ENCODE results near the gene KDF1.

Gene KDF1

GRCh38 chr1:26923711-26924110 lies 36.6 kb downstream of the KDF1 start:
- Histone ChIP-seq H3K27ac (ENCODE audit: low read depth, low read length) (no peak overlapping the region), H3K36me3 (ENCODE audit: insufficient read depth, low read length) (peaks cover 27% of the 10 kb centered on the region), H3K4me3 (ENCODE audit: low read depth in 1 of 2, low read length in 2 of 2) (no peak overlapping the region)

GRCh38 chr1:26922901-26923300 lies 37.4 kb downstream of the KDF1 start:
- H3K4me1 ChIP-seq (ENCODE audit: insufficient read depth, low read length) = peaks cover 17% of the 10 kb centered on the region
- no peaks in the 10 kb centered on the region for H3K27me3 ChIP-seq (ENCODE audit: control insufficient read depth in 1 of 2, insufficient read depth in 2 of 2, low read length in 2 of 2)
- no peak overlapping the region for H3K27ac ChIP-seq (ENCODE audit: low read depth, low read length)
- no peak overlapping the region for H3K9ac ChIP-seq (ENCODE audit: low read length)
- peaks cover 26% of the 10 kb centered on the region for H3K36me3 ChIP-seq (ENCODE audit: insufficient read depth, low read length)
- peak overlapping the region in 1 of 2 donors; percentile 94 for H3K4me3 ChIP-seq (ENCODE audit: low read depth in 1 of 2, low read length in 2 of 2)
- H3K9me3 ChIP-seq (ENCODE audit: low read length) = no peaks in the 10 kb centered on the region

More at GRCh38 chr1:26923711-26924110, 36.6 kb downstream of the KDF1 start:
- Histone ChIP-seq H3K4me1 (ENCODE audit: insufficient read depth, low read length) (peaks cover 17% of the 10 kb centered on the region), H3K27me3 (ENCODE audit: control insufficient read depth in 1 of 2, insufficient read depth in 2 of 2, low read length in 2 of 2) (no peaks in the 10 kb centered on the region), H3K9me3 (ENCODE audit: low read length) (no peaks in the 10 kb centered on the region), H3K9ac (ENCODE audit: low read length) (no peak overlapping the region)

GRCh38 chr1:26922431-26922729 lies 37.9 kb downstream of the KDF1 start:
- Histone ChIP-seq H3K4me1 (ENCODE audit: insufficient read depth, low read length) (peaks cover 17% of the 10 kb centered on the region), H3K27me3 (ENCODE audit: control insufficient read depth in 1 of 2, insufficient read depth in 2 of 2, low read length in 2 of 2) (no peaks in the 10 kb centered on the region), H3K27ac (ENCODE audit: low read depth, low read length) (peak overlapping the region; percentile 71), H3K36me3 (ENCODE audit: insufficient read depth, low read length) (peaks cover 21% of the 10 kb centered on the region), H3K4me3 (ENCODE audit: low read depth in 1 of 2, low read length in 2 of 2) (peak overlapping the region; percentile 82 to 94), H3K9me3 (ENCODE audit: low read length) (no peaks in the 10 kb centered on the region), H3K9ac (ENCODE audit: low read length) (peak overlapping the region; percentile 95)

- Histone ChIP-seq H3K36me3 (ENCODE audit: insufficient read depth, low read length) (peaks cover 17% of the 10 kb centered on the region), H3K9ac (ENCODE audit: low read length) (peak within 1 kb of the TSS; percentile 95), H3K27me3 (ENCODE audit: control insufficient read depth in 1 of 2, insufficient read depth in 2 of 2, low read length in 2 of 2) (no peaks in the 10 kb centered on the region), H3K9me3 (ENCODE audit: low read length) (no peaks in the 10 kb centered on the region), H3K27ac (ENCODE audit: low read depth, low read length) (peak within 1 kb of the TSS; percentile 71), H3K4me3 (ENCODE audit: low read depth in 1 of 2, low read length in 2 of 2) (peak within 1 kb of the TSS; percentile 82 to 94), H3K4me1 (ENCODE audit: insufficient read depth, low read length) (peaks cover 17% of the 10 kb centered on the region)
These were observed 38.5 kb downstream of the KDF1 start, which contains the start of gene NUDC for GRCh38 chr1:26921540-26922430. NUDC (plus strand) TSS chr1:26921743; CDS start chr1:26921849, 106 bp downstream.

GRCh38 chr1:26921126-26921539 lies 39.1 kb downstream of the KDF1 start:
- Histone ChIP-seq H3K4me3 (ENCODE audit: low read depth in 1 of 2, low read length in 2 of 2) (peak overlapping the region in 1 of 2 donors; percentile 94), H3K9ac (ENCODE audit: low read length) (peak overlapping the region; percentile 53), H3K9me3 (ENCODE audit: low read length) (no peaks in the 10 kb centered on the region), H3K27me3 (ENCODE audit: control insufficient read depth in 1 of 2, insufficient read depth in 2 of 2, low read length in 2 of 2) (no peaks in the 10 kb centered on the region), H3K27ac (ENCODE audit: low read depth, low read length) (peak overlapping the region; percentile 12), H3K4me1 (ENCODE audit: insufficient read depth, low read length) (peaks cover 17% of the 10 kb centered on the region), H3K36me3 (ENCODE audit: insufficient read depth, low read length) (peaks cover 11% of the 10 kb centered on the region)

- Histone ChIP-seq H3K4me3 (ENCODE audit: low read depth in 1 of 2, low read length in 2 of 2) (no peak overlapping the region), H3K27me3 (ENCODE audit: control insufficient read depth in 1 of 2, insufficient read depth in 2 of 2, low read length in 2 of 2) (no peaks in the 10 kb centered on the region), H3K9ac (ENCODE audit: low read length) (no peak overlapping the region), H3K36me3 (ENCODE audit: insufficient read depth, low read length) (no peaks in the 10 kb centered on the region), H3K4me1 (ENCODE audit: insufficient read depth, low read length) (no peaks in the 10 kb centered on the region), H3K27ac (ENCODE audit: low read depth, low read length) (no peak overlapping the region), H3K9me3 (ENCODE audit: low read length) (no peaks in the 10 kb centered on the region)
These were observed 44.9 kb downstream of the KDF1 start for GRCh38 chr1:26915204-26915842.

GRCh38 chr1:26913754-26914619 lies 46.3 kb downstream of the KDF1 start, which contains the start of gene NR0B2:
NR0B2 (minus strand) TSS chr1:26913975; CDS start chr1:26913940, 35 bp downstream.
- Histone ChIP-seq H3K9me3 (ENCODE audit: low read length) (no peaks in the 10 kb centered on the region), H3K4me1 (ENCODE audit: insufficient read depth, low read length) (no peaks in the 10 kb centered on the region), H3K9ac (ENCODE audit: low read length) (no peak within 1 kb of the TSS), H3K27ac (ENCODE audit: low read depth, low read length) (no peak within 1 kb of the TSS), H3K4me3 (ENCODE audit: low read depth in 1 of 2, low read length in 2 of 2) (no peak within 1 kb of the TSS), H3K36me3 (ENCODE audit: insufficient read depth, low read length) (no peaks in the 10 kb centered on the region), H3K27me3 (ENCODE audit: control insufficient read depth in 1 of 2, insufficient read depth in 2 of 2, low read length in 2 of 2) (no peaks in the 10 kb centered on the region)

GRCh38 chr1:26913389-26913753 lies 46.9 kb downstream of the KDF1 start:
- Histone ChIP-seq H3K27ac (ENCODE audit: low read depth, low read length) (no peak overlapping the region), H3K9me3 (ENCODE audit: low read length) (no peaks in the 10 kb centered on the region), H3K27me3 (ENCODE audit: control insufficient read depth in 1 of 2, insufficient read depth in 2 of 2, low read length in 2 of 2) (no peaks in the 10 kb centered on the region), H3K36me3 (ENCODE audit: insufficient read depth, low read length) (no peaks in the 10 kb centered on the region), H3K9ac (ENCODE audit: low read length) (no peak overlapping the region), H3K4me3 (ENCODE audit: low read depth in 1 of 2, low read length in 2 of 2) (no peak overlapping the region), H3K4me1 (ENCODE audit: insufficient read depth, low read length) (no peaks in the 10 kb centered on the region)

GRCh38 chr1:26912147-26912490 lies 48.1 kb downstream of the KDF1 start:
- Histone ChIP-seq H3K36me3 (ENCODE audit: insufficient read depth, low read length) (no peaks in the 10 kb centered on the region), H3K27ac (ENCODE audit: low read depth, low read length) (no peak overlapping the region), H3K9ac (ENCODE audit: low read length) (no peak overlapping the region), H3K4me3 (ENCODE audit: low read depth in 1 of 2, low read length in 2 of 2) (no peak overlapping the region), H3K27me3 (ENCODE audit: control insufficient read depth in 1 of 2, insufficient read depth in 2 of 2, low read length in 2 of 2) (no peaks in the 10 kb centered on the region), H3K9me3 (ENCODE audit: low read length) (no peaks in the 10 kb centered on the region), H3K4me1 (ENCODE audit: insufficient read depth, low read length) (no peaks in the 10 kb centered on the region)

GRCh38 chr1:26911399-26912146 lies 48.7 kb downstream of the KDF1 start:
- H3K4me1 ChIP-seq (ENCODE audit: insufficient read depth, low read length) = no peaks in the 10 kb centered on the region
- no peak overlapping the region for H3K4me3 ChIP-seq (ENCODE audit: low read depth in 1 of 2, low read length in 2 of 2)
- no peak overlapping the region for H3K9ac ChIP-seq (ENCODE audit: low read length)
- no peaks in the 10 kb centered on the region for H3K27me3 ChIP-seq (ENCODE audit: control insufficient read depth in 1 of 2, insufficient read depth in 2 of 2, low read length in 2 of 2)
- no peak overlapping the region for H3K27ac ChIP-seq (ENCODE audit: low read depth, low read length)
- H3K36me3 ChIP-seq (ENCODE audit: insufficient read depth, low read length) = no peaks in the 10 kb centered on the region
- H3K9me3 ChIP-seq (ENCODE audit: low read length) = no peaks in the 10 kb centered on the region

All from muscle layer of colon (tissue), 2 donors.